ENCODE data around the gene COBLL1.
"Not testable (repeated sequence)": the region's sequence is repeated elsewhere in the genome, so short reads cannot be mapped to it uniquely, and the experiment has no call there.

COBLL1 gene, protein sequence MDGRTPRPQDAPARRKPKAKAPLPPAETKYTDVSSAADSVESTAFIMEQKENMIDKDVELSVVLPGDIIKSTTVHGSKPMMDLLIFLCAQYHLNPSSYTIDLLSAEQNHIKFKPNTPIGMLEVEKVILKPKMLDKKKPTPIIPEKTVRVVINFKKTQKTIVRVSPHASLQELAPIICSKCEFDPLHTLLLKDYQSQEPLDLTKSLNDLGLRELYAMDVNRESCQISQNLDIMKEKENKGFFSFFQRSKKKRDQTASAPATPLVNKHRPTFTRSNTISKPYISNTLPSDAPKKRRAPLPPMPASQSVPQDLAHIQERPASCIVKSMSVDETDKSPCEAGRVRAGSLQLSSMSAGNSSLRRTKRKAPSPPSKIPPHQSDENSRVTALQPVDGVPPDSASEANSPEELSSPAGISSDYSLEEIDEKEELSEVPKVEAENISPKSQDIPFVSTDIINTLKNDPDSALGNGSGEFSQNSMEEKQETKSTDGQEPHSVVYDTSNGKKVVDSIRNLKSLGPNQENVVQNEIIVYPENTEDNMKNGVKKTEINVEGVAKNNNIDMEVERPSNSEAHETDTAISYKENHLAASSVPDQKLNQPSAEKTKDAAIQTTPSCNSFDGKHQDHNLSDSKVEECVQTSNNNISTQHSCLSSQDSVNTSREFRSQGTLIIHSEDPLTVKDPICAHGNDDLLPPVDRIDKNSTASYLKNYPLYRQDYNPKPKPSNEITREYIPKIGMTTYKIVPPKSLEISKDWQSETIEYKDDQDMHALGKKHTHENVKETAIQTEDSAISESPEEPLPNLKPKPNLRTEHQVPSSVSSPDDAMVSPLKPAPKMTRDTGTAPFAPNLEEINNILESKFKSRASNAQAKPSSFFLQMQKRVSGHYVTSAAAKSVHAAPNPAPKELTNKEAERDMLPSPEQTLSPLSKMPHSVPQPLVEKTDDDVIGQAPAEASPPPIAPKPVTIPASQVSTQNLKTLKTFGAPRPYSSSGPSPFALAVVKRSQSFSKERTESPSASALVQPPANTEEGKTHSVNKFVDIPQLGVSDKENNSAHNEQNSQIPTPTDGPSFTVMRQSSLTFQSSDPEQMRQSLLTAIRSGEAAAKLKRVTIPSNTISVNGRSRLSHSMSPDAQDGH

DNA sequence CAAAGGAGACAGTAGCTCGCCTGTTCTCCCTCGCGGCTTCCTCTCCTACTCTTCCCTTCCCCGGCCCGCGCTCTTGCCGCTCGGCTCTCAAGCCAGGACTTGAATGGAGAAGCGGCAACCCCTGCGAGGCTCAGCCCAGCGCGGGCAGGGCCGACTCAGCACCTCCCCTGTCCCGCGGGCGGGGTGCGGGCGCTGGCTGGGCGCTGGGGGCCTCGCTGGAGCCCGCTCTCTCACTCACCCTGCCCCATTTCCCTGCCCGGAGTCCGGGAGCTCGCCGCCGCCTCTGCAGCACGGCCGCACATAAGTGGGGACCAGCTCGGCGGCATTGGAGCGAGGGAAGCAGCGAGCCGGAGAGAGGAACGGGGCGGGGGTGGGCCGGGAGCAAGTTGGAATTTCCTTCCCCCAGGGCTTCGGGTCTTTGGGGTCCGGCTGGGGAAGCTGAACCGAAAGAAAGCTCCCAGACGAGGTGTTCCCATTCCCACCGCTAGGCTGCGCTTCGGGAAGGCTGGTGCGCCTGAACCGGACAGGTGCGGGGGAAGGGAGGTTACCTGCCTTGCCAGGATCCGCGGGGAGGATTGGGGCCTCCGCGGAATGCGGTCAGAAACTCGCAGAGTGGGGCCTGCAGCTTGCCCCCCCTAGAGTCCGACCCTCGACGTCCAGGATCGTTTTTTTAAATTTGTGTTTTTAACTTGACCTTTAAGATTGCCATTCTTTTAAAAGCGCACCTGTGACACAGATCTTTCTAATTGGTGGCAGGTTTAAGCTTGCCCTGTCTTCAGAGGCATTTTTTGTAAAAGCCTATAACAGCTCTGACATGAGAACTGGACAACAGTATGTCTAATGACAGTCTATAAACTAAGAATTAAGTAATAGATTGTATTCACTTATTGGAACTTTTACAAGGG, at the start of gene COBLL1:
Gene COBLL1 (minus strand): TSS at position 105 of the 905 bp plus-strand sequence. CDS start 627 bp downstream, outside the sequence.
- DNase-seq, result peak in 1 of 2 donors; percentile 2

DNA sequence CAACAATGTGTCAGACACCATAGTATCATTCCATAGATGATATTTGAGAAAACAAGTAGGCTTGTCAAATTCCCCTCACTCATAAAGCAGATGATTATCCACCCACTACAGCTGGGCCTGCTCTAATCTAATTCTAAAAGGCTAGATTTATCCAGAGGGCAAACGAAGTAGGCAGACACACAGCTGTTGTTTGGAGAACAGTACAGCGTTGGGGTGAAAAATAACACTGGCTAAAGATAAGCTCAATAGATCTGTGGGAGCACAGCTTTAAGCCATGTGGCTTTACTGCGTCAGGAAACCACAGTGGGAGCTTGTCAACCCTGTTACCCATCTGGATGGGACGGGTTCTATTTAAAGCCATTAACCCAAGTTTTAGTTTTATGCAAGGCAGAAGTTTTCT, 48.9 kb upstream of the COBLL1 start:
- no peak for DNase-seq

DNA sequence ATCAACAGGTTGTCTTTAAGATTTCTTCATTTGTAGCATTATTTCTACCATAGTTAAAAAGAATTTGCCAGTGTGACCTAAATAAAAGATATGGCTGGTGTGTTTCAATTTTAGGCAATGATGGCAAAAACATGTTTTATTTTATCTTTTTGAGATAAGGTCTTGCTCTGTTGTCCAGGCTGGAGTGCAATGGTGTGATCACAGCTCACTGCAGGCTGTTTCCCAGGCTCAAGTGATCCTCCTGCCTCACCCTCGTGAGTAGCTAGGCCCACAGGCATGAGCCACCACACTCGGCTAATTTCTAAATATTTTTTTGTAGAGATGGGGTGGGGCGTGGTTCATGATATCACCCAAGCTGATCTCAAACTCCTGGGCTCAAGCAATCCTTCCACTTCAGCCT, 47.0 kb upstream of the COBLL1 start:
- no peak for DNase-seq

DNA sequence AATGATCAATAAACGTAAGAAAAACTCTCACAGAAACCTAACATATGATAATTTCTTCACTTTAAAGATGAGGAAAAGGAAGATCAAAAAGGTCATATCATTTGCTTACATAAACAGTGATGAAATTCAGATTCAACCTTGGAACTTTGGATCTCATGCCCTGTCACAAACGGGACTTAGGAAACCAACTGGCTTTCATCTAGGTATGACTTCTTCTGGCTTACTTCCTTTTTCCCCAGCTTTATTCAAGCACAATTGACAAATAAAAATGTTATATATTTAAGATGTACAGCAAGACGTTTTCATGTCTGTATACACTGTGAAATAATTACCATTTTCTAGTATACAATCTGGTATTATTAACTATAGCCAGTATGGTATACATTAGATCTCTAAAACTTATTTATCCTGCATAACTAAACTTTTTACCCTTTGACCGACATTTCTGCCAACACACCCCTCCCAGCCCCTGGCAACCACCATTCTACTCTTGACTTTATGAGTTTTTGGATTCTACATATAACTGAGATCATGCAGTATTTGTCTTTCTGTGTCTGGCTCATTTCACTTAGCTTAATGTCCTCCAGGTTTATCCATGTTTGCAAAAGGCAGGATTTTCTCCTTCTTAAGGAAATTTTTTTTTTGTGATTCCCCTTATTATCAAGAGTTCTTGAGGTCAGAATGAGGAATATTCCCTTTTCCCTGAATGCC, 46.0 kb upstream of the COBLL1 start:
- DNase-seq, result no peak

DNA sequence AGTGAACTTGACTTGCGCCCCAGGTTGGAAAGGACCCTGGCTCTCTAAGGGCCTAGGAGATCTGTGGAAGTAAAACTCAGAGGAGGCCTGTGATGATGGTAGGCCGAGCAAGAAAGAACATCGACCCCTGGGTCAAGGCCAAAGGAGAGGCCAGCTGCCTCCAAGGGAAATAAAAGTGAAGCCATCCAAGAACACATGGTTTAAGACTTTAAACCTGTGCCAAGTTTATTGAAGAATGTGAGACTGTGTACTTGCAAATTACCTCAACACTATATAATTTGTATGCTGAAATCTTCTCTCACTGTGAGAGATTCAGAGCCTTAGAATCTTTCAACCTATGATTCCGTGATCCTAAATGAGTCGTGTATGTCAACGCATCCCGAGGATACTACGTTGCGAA, 40.7 kb upstream of the COBLL1 start:
- DNase-seq, result no peak

DNA sequence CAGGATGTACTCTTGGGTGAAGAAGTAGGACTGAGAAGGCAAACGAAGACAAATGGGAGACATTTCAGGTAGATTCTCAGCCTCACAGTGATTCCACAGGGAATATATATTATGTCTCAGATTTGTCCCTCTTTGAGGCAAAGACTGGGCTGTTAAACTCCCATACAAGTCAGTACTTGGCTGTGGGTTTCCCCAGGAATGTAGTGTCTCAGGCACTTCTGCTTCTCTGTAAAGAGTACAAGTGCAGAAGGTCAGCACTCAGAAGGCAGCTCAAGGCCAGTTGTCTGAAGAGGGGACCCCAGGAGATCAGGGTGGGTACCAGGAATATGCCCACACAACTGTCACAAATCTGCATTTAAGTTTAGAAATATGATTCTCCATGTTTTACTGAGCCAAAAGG, 39.9 kb upstream of the COBLL1 start:
- no peak for DNase-seq

DNA sequence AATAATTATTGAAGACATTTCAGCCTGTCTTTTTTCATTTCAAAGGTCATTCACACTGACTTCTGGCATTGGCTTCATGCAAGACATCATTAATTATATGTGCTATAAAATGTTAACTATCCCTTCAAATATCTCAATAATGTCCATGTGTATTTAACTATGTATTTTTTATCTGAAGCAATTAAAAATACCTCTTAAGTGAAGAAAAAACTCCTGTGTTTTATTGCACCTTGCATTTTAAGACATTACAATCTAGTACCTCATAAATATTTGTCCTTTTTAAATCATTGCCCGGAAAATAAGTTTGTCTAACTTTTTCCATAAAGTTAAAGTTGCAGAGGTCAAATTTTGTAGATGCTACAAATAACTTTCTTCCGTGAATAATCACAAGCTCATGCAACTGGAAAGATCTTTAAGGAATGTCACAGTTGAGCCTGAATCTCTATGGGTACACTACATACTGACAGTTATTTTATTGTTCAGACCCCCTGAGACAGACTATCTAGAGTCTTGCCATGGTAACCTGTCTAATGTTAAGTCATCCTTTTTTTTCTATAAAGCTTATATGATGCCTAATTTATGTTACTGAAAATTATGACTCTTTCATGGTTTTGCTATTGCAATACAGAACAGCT, 38.4 kb upstream of the COBLL1 start:
- DNase-seq, result no peak

DNA sequence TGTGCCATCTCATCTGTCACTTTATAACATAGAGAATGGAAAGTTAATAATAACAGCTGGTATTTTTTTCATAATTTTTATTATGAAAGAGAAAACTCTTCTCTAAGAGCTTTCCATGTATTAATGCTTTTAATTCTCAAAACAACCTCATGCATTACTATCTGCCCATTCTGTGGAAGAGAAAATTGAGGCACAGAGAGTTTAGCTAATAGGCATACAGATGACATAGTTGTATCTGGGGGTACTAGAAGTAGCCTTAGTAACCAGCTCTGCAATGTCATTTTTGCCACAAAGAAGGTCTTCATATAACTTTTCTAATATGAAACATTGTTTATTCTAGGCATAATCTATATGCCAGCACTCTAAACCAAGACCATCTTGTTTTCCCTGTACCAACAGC, 36.3 kb upstream of the COBLL1 start:
- DNase-seq, result no peak

DNA sequence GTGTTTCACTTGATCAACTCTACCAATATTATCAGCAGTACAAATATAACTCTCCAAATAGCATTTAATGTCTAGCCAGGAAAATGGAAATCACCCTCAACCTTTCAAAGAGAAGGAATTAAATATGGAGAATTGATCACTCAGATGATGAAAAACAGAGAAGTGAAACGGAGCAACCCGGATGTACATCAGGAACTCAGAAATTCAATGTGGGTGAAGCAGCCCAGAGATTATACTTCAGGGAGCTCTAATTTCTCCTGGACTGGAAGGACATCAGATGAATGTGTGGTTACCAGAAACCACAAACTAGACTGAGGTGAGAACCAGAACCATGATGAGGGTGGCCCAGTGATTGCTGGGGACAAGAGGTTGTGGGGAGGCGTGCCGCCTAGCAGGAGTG, 35.5 kb upstream of the COBLL1 start:
- DNase-seq, result no peak

DNA sequence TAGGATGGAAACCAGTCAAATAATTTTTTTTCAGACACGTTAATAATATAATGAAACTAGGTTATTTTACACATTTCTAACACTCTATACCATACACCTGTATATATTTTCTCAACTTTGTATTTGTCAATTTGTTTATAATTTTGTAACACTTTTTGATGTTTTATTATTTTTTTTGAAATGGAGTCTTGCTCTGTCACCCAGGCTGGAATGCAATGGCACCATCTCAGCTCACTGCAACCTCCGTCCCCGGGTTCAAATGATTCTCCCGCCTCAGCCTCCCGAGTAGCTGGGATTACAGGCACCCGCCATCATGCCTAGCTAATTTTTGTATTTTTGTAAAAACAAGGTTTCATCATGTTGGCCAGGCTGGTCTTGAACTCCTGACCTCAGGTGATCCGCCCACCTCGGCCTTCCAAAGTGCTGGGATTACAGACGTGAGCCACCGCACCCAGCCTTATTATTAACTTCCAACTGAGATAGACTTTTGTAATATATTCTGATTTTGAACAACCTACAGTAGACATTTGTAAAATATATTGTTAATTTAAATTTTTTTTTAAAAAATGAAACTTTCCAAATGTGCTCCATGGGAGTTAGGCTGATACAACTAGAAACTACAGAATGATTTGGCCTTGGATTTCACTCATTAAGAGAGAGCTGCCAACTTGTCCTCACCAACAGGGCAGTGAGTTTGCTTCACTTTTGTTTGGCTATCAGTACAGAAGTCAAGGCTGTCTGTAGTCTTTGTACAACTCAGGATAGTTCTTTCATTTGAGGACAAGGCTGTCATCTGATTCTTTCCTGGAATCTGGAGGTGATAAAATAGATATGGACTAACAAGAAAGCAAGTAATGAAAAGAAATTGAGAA, 33.9 kb upstream of the COBLL1 start:
- no peak for DNase-seq

DNA sequence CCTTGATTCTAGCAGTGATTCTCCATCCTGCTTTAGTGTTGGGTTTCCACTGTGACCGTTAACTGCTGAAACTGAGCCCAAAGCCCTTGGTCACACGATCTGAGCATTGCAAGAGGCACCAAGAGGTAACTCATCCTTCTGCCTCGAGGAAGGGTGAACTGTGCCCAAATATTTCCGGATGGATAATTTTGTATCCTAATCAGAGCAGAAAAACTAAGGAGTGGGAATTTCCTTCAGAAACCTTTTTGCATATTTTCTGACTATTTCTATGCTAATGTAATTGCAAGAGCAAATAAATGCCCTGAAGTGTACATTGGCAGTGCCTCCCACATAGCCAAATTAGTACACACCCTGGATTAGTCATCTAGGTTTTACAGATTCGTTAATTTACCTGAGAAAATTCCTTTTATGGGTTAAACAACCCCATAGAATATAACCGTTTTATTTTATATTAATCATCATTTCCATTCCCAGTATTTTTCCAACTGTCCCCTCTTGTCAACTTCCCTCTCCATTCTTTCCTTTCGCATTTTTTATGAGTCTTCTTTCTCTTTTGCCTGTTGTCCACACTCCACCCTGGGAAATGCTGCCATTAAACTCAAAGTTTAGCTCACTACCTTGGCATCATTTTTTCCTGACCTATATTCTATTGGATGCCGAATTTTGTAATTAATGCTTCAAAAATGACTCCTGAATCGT, 31.7 kb upstream of the COBLL1 start:
- DNase-seq, result no peak

DNA sequence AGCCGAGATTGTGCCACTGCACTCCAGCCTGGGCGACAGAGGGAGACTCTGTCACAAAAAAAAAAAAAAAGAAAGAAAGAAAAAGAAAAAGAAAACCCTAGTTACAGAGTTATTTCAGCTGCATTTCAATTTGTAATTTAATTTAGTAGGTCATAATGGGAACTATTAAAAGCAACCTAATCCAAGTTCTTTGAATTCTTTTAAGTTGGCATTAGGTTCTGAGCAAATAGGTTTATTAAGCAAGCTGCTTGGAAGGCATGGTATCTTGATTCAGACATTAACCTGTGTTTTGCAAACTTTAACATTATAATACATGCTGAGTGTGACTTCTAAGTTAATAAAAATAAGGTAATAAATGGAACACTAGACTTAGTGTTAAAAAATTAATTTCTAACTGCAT, 29.8 kb upstream of the COBLL1 start:
- DNase-seq, result no peak

DNA sequence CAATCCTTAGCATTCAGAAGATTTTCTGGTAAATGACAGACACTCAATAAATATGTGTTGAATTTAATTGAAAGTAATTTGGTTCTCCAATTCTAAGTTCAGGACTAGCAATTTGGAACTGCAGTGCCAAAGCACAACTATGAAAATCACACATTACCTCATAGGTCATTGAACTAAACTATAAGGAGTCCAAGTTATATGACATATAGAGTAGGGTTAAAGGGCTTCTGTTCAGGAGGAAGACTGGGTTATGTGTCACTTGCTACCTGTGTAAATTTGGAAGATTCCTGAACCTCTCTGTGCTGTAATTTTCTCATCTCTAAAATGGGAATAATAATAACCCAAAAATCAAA, 27.8 kb upstream of the COBLL1 start:
- no peak for DNase-seq

DNA sequence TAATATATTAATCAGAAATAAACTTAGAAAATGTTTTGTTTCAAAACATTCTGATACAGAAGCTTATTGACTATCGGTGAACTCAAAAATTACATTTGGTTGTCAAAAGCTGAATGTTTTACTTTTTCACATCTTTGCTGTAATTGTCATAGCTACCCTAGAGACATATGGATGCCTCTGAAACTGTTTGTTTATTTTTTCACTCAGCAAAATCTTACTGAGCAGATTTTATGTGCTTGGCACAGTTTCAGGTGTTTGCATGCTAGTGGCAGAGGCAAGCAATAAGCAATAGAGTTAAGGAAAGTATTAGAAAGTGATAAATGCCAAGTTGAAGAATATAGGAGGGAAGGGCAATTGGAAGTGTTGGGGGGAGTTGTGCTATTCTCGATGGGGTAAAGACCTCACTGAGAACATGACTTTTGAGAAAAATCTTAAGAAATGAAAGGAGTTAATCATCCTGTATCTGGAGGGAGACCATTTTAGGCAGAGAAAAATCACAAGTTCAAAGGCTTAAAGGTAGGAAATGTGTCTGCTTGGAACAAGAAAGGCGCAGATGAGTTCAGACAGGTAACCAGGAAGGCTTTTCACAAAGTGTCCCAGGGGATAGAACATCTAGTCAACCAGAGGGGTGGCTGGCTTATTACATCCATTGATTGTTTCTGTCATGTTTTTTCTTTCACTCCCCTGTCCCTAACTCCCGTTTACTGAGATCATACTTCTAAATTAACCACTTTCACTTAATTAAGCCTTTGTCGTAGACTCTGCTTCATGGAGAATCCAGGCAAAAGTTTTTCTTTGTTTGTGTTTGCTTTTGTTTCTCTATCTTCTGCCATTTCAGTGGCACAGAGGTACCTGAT, 27.2 kb upstream of the COBLL1 start:
- DNase-seq, result no peak

DNA sequence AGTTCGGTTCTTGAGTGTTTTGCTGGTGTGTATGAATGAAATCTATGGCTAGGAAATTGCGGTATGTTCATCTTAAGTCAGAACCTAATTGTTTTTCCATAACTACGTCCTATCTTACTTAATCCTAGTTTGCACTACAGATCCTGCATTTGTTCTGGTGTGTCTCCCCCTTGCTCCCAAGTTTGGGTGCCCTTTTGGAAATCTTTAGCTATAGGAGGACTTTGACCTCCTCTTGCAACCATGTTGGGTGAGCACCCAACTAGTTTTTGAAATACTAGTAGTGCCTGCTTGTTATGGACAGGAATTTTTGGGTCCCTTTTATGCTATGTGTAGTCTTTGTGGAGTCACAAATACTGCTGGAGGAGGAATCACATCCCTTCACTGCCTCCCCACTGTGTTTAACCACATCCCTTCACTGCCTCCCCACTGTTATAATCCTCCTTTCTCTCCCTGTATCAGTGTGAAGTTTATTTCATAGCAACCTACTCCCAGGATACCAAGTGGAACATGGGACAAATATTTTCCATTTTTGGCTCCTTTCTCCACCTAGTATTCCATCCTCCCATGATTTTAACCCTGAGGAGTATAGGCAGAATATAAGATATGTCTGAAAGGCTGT, 26.3 kb upstream of the COBLL1 start:
- no peak for DNase-seq

DNA sequence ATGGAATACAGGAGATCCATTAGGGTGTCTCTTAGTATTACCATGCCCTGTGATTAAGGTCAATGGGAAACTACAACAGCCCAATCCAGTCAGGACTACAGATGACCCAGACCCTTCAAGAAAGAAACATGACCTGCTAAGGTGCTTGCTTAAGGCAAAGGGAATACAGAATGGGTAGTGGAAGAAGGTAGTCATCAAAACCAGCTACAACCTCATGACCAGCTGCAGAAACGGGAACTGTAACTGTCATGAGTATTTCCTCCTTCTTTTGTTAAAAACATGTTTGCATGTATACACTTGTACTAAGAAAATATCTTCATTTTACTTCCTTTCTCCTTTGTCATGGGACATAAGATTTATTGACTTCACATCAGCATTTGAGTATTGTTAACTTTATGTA, 24.8 kb upstream of the COBLL1 start:
- not testable (repeated sequence) for DNase-seq

DNA sequence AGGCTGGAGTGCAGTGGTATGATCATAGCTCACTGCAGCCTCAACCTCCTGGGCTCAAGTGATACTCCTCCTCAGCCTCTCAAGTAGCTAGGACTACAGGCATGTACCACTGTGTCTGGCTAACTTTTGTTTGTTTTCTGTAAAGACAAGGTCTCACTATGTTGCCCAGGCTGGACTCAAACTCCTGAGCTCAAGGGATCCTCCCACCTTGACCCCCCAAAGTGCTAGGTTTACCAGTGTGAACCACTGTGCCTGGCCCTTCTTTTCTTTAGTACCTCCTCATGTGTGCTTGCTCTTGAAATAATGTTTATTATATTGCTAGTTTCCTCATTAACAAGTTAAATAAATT, 19.0 kb upstream of the COBLL1 start:
- no peak for DNase-seq

Measured in activated CD4-positive, alpha-beta T cell treated with anti-CD3 and anti-CD28 coated beads for 4 hours (primary cell).